AG10803 (cell line): ENCODE results near the gene LSAMP.
"Not testable (repeated sequence)": the region's sequence is repeated elsewhere in the genome, so short reads cannot be mapped to it uniquely, and the experiment has no call there.

Source experiments
- DNase-seq: peaks from one replicate; pipeline ENCODE4 v3.0.0; 2010; ENCODE audit warnings: low read depth
- H3K4me3 ChIP-seq: 2 replicates; pipeline ENCODE4 v1.5.1; 2011; ENCODE audit warnings: mild to moderate bottlenecking, low read length, control low read depth
- TF ChIP-seq, protein P1 (sequence below): conservative IDR thresholded peaks from 2 replicates; pipeline ENCODE4 v1.5.1; 2011; ENCODE audit warnings: mild to moderate bottlenecking, low read length, control low read depth, inconsistent platforms

Gene LSAMP

DNA sequence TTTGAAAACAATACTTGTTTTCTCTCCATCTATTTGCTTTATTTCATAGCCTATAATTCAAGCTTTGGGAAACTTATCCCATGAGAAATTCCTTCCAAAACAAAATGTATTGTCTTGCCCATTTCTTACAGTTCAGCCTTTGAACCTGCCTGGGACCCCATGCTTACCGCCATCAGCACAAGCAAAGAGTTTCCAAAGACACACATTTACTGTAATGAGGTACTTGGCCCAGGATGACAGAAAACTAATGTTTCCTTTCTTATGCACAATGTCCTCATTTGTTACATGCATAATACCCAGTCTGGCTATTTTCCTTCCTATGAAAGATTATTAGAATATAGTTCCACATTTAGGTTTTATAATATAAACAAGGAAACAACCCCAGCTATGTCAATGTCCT lies 641.6 kb downstream of the LSAMP start:
- no peak for DNase-seq
- no peak overlapping the region for H3K4me3 ChIP-seq
- TF ChIP-seq, protein P1, sequence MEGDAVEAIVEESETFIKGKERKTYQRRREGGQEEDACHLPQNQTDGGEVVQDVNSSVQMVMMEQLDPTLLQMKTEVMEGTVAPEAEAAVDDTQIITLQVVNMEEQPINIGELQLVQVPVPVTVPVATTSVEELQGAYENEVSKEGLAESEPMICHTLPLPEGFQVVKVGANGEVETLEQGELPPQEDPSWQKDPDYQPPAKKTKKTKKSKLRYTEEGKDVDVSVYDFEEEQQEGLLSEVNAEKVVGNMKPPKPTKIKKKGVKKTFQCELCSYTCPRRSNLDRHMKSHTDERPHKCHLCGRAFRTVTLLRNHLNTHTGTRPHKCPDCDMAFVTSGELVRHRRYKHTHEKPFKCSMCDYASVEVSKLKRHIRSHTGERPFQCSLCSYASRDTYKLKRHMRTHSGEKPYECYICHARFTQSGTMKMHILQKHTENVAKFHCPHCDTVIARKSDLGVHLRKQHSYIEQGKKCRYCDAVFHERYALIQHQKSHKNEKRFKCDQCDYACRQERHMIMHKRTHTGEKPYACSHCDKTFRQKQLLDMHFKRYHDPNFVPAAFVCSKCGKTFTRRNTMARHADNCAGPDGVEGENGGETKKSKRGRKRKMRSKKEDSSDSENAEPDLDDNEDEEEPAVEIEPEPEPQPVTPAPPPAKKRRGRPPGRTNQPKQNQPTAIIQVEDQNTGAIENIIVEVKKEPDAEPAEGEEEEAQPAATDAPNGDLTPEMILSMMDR, result no peak

DNA sequence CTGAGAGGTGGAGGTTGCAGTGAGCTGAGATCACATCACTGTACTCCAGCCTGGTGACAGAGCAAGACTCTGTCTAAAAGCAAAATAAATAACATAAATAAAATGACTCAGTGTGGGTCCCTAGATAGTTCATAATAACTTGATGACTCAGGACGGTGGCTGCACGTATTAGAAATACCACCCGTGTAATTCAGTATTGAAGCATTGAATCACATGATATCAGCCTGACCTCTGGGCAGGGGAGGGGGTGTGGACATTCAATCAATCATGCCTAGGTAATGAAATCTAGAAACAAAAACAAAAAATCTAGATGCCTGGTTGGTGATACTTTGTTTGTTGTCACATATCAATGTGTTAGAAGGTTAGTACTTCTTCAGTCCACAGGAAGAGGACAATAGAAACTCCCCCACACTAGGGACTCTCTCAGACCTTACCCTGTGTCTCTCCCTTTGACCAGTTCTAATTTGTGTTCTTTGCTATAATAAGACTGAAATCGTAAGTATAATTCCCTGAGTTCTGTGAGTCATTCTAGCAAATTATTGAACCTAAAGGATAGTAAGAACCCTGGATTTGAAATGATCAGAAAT lies 644.7 kb downstream of the LSAMP start:
- DNase-seq, result peak; percentile 70
- no peak overlapping the region for H3K4me3 ChIP-seq
- TF ChIP-seq, protein P1, result no peak

DNA sequence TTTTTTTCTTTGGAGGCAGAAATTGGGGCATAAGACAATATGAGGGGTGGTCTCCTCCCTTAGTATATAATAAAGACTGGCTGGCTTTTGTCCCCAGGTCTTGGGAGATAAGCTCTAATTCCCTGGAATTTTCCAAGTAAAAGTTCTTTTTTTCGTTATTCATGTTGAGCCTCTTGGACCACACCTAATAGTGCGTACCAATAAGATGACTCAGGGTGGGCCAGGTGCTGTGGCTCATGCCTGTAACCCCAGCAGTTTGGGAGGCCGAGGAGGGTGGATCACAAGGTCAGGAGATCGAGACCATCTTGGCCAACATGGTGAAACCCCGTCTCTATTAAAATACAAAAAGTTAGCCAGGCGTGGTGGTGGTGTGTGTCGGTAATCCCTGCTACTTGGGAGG lies 645.2 kb downstream of the LSAMP start:
- H3K4me3 ChIP-seq, DNase-seq: not testable (repeated sequence)

DNA sequence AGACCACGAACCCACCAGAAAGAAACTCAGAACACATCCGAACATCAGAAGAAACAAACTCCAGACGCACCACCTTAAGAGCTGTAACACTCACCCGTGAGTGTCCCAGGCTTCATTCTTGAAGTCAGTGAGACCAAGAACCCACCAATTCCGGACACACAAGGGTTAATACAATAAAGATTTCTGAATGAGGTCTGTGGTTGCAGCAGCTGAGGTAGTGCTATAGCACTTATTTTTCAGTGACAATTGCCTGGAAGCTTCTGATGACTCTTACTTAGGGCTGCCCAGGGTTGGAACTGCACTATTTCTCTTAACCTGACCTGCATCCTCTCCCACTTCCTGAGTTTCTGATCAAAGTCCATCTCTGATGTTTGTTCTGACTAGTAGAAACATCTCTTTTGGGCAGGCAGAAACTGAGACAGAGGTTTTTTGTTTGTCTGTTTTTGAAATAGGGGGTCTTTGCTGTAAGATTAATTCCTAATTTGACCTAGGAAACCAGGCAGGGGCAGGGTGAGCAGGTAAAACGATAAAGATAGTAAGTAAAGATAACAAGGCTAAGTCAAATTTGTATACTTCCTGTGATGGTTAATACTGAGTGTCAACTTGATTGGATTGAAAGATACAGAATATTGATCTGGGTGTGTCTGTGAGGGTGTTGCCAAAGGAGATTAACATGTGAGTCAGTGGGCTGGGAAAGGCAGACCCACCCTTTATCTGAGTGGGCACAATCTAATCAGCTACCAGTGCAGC lies 652.9 kb downstream of the LSAMP start:
- TF ChIP-seq, protein P1, result no peak
- no peak overlapping the region for H3K4me3 ChIP-seq
- peak; percentile 37 for DNase-seq

DNA sequence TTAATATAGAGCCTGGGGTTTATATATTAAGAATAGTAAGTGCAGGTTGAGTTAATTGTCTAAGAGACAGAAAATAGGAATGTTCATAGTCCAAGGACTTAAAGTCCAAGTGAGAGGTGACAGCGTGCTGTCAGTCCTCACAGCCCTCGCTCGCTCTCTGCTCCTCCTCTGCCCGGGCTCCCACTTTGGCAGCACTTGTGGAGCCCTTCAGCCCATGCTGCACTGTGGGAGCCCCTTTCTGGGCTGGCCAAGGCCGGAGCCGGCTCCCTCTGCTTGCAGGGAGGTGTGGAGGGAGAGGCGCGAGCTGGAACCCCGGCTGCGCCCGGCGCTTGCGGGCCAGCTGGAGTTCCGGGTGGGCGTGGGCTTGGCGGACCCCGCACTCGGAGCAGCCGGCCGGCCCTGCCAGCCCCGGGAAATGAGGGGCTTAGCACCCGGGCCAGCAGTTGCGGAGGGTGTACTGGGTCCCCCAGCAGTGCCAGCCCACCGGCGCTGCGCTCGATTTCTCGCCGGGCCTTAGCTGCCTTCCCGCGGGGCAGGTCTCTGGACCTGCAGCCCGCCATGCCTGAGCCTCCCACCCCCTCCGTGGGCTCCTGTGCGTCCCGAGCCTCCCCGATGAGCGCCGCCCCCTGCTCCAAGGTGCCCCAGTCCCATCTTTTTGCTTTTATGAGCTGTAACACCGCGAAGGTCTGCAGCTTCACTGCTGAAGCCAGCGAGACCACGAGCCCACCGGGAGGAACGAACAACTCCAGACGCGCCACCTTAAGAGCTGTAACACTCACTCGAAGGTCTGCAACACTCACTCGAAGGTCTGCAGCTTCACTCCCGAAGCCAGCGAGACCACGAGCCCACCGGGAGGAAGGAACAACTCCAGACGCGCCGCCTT lies 653.8 kb downstream of the LSAMP start:
- DNase-seq, H3K4me3 ChIP-seq: not testable (repeated sequence)

DNA sequence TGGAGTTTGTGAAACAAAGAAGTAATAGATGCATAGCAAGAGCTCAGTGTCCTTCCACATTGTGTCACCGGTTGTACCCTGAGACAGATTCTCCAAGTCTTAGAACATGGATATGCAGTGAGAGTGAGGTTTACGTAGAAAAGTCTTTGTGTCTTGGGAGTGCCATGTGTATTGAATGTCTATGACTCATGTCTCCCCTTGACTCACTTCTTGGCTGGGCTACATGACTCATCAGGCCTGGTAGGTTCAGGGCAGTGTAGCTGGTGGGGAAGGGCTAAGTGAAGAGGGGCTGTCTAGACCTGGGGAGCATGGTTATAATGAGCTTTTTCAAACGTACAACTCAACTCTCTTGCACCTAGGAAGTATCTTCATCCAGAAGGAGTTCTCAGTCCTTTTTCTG lies 654.5 kb downstream of the LSAMP start:
- peak; percentile 92 for DNase-seq
- no peak overlapping the region for H3K4me3 ChIP-seq
- TF ChIP-seq, protein P1, result no peak

DNA sequence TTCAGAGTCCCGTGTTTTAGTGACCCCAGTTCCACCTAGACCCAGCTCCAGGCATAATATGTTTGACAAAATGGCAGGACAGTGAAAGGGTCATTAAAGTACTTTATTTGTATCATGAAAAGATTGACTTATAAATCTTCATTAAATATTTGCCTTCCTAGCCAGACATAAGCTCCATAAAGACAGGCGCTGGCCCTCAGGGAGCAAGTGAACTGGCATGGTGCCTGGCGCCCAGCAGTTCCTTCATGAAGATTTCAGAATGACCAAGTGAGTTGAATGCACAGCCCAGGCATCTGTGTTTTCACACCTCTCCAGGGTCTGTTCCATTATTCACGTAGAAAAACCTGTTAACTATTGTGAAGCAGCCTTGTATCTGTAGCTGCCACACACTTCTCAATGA lies 655.8 kb downstream of the LSAMP start:
- H3K4me3 ChIP-seq, result no peak overlapping the region
- DNase-seq, result no peak
- TF ChIP-seq, protein P1, result no peak
